GM18517 (cell line): ENCODE data around the gene PLEKHA1.

Experiments used
- ATAC-seq: cut with Tn5 transposase; IDR thresholded peaks from one replicate; pipeline ENCODE4 v1.9.1; 2021; ENCODE audit warnings: mild to moderate bottlenecking, moderate library complexity; ENCODE audit not compliant: unreplicated experiment

Gene PLEKHA1

DNA sequence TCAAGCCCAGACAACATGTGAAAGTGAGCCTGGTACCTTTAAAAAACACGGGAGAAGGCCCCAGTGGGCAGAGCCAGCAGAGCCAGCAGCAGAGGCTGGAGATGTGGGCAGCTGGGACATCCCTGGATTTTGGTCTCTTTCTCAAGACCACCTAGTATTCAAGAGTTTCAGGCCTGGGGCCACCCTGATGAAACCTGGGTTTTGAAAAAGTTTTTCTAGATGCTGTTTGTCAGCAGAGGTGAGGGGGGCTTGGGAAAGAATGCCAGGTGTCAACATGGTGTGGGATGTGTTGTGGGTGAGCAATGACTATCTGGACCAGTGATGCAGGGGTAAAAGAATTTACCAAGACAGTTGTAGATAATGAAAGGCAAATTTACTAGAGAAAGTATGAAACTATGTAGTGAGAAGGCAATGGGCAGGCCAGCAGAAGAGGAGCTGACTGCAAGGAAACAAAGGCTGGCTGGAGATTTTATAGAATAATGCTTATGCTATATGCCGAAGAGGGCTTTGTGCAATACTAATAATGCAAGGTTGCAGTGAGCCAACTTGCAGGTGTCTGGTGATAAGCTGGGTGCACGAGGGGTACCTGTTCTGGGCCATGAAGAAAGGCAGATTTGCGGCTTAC is 28.1 kb upstream of the PLEKHA1 start:
- no peak for ATAC-seq

DNA sequence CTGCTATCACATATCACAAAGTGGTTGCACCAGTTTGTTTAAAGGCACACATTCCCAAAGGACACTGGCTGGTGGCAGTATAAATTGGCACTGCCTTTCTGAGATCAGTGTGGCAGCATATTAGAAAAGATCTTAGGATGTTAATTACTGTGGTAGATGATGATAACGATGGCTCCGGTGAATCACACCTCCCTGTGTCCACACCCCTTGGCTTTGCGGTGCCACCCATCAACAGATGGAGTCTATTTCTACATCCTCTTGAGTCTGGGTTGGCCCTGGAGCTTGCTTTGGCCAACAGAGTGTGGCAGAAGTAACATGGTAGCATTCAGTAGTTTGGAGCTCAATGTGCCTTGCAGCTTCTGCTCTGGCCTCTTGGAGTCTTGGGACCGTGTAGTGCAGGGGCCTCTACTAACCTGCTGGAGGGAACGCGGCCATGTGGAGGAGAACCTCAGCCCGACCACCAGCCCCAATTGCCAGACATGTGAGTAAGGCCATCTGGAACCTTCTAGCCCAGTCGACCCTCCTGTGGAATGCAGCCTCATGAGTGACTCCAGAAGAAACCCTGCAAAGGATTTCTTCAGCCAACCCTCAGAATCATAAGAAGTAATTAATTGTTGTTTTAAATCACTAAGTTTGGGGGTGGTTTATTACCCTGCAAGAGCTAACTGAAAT is 27.2 kb upstream of the PLEKHA1 start:
- ATAC-seq, result no peak

DNA sequence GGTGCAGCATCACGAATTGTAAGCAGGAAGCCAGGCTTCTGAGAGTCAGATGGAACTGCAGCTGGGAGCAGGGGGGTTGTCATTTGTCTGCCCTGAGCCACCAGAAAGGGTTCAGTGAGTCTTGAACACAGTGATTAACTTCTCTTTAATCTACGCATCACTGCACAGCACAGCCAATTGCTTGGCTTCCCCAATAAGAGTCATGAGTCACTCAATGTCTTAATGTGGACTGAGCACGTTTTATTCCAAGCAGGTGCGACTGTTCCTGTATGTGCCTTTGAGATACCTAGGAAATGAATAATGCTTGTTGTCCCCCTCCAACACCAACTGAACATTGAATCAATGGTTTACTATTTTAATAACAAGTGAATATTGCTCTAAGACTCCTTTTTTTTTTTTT is 26.0 kb upstream of the PLEKHA1 start:
- no peak for ATAC-seq

DNA sequence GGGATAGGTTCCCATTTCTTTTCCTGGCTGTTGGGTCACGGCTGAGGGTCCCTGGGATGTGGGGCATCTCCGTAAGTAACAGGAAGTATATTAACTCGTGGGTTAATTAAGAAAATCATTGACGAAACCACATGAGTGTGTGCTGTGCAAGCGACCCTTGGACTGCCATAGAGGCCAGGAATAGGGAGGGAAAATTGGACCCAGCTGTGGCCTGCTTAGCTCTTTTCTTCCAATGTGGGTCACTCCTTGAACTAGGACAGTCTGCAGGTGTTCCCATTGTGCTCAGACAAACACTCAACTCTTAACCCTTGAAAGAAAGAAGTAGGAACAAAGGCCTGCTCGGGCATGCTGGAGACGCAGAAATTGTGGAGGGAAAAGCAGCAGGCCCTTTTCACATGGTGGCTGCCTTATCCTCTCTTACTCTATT is 25.6 kb upstream of the PLEKHA1 start:
- ATAC-seq, result no peak

DNA sequence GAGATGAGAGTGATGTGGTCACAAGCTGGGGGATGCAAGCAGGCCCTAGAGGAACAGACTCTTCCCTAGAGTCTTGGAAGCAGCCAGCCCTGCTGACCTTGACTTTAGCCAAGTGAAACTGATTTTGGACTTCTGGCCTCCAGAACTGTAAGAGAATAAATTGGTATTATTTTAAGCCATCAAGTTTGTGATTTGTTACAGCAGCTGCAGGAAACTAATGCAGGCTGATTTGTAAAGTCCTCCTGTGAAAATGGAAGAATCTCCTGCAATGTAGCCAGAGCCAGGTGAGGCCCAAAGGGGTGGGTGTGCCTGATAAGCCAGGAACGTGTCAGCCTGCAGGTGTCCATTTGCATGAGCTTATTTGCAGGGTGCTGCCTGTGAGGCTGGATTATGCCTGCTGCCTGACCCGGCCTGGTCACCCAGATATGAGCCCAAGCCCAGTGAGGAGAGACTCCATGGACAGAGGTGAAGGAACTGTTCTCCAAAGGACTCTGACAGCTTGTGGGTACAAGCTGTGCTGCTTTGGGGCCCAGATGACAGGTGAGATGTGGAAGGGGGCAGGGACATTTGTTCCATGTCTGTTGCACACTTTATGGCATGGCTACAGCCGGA is 24.6 kb upstream of the PLEKHA1 start:
- no peak for ATAC-seq

DNA sequence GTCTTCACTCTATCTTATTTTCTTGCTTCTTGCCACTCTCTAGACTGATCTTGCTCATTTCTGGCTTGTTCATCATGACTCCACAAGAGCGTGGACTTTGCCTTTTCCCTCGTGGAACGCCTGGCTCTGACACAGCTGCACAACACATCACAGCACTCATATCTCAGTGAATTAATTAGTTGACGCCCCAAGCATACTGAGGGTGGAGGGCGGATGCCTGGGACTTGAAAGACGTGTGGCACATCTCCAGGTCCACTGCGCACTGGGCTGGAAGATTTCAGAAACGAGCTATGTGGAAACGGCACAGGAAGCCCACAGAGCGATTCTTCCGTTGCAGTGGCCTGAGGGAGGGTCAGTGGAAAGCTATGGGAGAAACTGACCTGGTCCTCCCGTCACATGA is 23.6 kb upstream of the PLEKHA1 start:
- ATAC-seq, result no peak

DNA sequence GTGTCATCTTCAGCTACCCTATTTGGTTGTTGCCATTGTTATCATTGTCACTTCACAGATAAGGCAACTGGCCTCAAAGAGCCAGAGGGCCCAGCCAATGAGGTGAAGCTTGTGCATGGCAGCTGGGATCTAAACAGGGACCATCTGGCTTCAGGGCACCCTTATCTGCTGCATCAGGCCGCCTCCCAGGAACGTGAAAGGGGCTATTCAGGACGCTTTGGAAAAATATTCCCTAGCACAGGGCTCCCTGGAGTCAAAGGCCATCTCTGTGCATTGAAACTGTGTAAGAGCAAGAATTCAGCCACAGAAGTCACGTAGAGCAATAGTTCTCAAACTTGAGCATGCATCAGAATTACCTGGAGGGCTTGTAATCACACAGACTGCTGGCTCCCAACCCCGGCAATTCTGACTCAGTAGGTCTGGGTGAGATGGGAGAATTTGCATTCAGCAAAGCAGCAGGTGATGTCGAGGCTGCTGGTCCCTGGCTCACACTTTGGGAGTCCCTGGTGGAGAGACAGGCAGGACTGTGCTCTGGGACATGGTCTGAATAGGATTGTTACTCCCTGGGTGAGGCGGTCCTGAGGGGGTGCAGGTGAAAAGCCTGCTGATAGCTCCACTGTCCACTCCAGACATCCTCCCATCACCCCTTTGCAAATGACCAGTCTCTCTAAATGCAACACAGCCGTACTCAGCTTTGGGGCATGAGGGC is 21.5 kb upstream of the PLEKHA1 start:
- no peak for ATAC-seq

DNA sequence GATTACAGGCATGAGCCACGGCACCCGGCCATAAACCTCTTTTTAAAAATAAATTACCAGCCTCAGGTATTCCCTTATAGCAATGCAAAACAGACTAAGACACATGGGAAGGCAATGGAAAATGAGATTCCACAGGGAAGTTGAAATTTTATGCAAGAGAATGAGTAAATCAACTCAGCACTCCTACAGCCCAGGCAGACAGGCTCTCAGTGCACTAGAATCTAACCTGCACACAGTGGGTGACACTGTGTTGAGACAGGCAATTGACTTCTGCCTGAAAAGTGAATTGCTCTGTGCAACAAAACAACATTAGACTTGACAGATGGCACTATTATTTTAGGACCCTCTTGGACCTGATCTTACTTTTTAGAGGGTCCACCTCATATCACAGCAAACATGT is 20.1 kb upstream of the PLEKHA1 start:
- no peak for ATAC-seq

DNA sequence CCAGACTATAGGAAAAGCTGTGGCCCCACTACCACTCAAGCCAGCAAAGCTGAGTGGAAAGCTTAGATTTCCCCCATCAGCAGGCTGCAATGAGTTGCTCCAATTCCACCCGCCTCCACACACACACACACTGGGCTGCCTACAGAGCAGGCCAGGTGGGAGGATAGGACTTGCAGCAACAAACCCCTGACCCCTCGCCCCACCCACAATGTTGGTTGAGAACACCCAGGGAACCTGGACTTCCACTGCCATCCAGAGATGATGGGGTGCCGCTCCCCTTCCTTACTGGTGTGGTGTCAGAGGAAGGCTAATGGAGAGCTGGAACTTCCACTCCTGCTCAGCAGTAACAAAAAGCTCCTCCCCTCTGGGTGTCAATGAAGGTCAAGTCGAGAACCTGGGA is 16.8 kb upstream of the PLEKHA1 start:
- no peak for ATAC-seq

DNA sequence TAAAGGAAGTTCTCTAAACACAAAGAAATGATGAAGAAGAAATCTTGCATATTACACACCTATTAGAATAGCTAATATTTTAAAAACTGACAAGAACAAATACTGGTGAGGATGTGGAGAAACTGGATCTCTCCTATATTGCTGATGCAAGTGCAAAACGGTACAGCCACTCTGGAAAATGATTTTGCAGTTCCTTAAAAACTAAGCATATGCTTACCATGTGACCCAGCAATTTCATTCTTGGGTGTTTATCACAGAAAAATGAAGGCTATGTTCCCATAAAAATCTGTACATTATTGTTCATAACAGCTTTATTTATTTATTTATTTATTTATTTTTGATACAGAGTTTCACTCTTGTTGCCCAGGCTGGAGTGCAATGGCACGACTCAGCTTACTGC is 14.9 kb upstream of the PLEKHA1 start:
- no peak for ATAC-seq

DNA sequence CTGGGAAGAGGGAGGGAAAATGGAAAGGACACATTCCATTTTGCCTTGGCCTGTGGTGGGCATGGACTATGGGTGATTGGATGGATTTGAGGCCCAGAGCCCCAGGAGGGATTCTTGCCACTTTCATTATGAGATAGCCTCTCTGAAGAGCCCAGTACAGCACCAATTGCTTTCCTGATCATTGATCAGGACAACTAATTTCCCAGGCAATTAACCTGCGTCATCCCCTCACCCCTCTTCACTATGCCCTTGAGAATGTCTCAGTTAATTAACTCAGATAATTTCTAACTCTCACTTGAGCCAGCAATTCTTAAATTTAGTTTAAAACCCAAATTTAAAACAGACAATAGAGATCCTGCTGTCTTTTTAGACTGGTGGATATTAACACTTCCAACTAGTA is 13.5 kb upstream of the PLEKHA1 start:
- no peak for ATAC-seq

DNA sequence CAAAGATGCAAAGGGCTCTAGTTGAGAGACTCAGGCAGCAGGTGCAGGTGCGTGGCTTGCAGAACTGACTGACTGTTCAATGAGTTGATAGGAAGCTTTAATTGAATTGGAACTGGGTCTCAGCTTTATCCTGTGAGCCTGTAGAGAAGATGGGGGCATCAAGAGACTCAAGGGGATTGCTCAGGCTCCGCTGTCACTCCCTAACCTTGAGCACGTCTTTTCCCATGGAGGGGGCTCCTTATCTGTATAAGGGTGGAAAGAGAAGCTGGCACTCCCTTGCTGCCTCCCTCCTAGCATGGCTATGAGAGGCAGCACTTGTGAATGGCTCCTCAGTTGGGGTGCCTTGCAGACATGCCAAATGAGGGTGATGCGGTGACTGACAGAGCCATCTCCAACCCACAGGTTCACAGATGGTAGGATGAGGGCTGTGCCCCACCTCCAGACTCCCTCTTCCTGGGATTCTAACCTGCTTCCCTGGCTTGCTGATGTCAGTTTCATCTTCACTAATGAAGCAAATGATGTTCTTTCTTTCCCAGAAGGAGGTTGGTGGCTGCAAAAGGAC is 12.4 kb upstream of the PLEKHA1 start:
- ATAC-seq, result no peak

DNA sequence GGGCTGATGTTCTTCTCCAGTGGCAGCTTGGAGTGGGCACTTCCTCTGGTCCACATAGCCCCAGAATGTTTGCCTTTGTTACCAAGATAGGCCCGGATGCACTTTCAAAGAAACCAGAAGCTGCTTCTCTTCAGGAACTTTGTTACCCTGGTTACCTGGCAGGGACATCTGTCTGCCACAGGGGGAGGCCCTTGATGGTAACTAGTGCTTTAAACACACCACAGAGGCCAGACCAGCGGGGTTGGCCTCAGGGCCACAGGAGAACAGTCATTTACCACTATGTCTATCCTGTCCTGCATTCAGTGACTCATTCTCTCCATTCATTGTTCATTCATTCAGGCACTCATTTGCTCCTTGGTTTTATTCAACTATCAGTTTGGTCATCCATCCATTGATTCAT is 11.9 kb upstream of the PLEKHA1 start:
- ATAC-seq, result no peak

DNA sequence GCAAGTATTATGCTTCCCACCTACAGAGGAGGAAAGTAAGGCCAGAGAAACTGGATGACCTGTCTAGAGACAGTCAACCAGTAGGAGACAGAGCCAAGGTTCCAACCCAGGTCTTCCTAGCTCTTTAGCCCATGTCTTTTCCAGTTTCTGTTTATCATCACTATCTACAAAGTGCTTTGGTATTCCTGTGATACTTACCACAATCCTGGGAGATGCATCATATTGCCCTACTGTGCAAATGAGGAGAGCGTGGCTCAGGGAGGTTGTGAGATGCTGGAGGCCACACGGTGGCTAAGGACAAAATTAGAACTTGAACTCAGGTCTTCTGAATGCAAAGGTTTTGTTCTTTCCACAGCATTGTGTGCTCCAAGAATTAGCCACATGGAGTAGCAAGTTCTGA is 11.2 kb upstream of the PLEKHA1 start:
- no peak for ATAC-seq

DNA sequence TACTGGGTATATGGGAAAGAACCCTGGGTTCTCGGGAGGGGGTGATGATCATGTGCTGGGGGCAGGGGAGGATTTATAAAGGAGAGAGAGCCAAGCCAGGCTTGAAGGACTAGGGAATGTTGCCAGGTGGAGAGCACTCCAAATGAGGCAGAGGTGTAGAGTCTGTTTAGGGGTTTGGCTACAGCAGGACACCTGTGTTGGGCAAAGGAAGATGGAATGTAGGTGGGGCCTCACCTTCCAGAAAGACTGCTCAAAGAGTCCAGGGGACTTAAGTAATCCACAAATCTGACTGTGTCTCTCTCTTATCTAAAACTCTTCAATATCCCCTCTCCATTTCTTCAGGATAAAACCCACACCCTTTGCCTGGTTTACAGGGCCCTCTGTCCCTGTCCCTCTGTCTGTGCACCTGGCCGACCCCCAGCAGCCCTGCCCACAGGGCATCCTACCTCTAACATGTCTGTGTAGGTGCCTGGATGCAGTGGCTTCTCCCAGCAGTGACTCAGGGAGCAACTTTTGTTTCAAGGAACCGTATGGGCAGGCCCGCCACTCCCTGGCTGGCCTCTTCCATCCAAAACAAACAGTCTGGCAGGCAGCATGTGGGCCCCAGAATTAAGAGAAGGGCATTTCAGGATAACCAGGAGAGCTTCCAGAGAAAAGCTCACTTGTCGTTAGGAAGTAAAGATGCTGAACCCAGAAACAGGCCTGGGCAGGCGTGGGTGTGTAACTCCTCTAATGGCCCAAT is 10.6 kb upstream of the PLEKHA1 start:
- ATAC-seq, result no peak

DNA sequence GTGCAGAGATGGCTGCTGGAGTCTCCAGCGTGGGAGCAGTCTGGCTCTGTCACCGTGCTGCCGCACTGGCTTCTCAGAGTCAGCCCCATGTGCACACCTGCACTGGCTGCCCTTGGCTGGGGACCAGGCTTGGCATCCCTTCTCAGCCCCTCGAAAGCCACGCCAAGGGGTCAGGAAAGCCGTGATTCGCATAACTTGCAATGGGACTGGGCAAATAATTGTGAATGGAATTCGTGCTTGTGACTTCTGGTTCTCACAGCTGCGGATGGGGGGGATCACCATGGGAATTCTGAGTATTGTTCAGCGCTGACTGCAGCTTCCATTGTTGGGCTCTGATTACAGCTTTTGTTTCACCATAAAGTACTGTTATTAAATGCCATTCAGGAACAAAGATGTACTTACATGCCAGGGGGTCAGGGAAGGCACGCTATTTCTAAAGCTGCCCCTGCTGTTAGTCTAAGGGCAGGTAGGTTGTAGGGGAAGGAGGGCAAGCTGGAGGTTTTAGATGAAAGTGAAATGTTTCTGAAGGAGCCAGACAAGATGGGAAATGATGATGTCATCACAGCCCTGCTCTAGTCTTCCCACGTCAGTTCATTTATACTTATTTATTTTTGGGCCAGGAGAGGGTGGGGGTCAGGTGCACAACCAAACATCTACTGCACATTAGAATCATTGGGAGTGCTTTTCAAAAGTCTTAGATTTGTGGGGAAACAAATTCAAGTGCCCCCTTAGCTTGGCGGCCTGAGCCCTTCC is 5.8 kb upstream of the PLEKHA1 start:
- ATAC-seq, result no peak

DNA sequence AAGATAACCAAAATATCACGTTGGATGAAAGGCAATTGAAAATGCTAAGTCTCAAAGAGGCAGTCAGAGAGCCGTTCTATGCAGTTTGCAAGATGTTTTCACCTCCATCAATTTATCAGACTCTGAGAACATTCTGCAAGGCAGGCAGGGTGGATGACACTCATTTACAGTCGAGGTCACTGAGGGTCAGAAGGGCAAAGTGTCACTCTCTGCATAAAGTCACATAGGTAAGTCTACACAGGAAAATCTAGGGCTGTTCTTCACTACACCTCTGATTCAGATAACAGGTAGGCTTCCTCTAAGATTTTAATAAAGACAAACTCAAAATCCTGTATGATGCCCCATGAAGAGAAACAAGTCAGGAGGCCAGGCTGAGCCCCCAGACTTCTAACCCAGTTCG is 1.4 kb upstream of the PLEKHA1 start:
- ATAC-seq, result no peak

DNA sequence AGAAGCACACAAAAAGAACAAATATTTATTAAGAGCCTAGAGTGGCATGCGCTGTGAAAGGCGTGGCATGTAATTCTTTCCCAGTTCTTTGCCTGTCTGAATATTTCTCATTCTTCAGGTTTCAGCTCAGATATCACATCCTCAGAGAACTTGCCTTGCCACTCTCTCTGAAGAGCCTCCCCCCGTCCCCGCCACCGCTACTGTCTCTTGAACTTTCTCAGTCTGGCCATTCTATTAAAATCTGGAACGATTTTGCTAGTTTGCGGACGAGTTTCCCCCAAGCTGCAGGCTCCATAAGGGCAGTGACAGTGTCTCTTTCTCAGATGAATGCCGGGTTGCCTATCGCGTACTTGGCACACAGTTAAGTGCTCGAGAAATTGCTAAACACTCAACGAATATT is 787 bp upstream of the PLEKHA1 start:
- ATAC-seq, result no peak

DNA sequence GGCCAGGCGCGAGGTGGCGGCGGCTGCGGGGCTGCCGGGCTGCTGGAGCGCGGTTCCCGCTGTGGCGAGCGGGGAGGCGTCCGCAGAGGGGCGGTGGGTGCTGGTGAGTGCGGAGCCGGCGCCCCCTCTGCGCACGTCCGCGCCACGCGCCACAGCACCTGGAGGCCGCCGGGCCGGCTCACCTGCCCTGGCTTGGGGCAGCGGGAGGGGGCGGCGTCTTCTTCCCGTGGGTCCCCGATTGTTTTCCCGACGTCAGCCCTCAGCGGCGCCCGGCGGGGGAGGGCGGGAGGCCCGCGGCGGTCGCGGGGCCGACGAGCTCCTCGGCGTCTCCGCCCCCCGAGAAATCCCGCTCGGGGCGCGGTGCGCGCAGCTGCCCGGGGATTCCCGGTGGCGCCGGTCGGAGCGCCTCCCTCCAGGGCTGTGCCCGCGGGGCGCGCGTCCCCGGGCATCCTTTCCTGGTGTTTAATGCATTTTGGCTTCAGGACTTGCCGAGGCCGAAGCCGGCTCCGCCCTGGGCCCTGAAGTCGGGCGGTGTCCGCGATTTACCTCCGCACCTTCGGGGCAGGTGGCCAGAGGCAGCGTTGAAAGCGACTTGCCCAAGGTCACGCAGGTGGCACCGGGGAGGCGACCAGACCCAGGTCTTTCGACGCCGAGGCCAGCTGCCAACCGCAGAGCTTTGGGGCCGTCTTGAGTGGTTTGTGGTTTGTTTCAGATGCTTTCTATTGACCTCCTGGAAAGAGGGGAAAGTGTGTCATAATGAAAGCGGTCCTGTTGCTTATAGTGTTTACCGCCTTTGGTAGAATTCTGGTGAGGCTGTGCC is 561 bp downstream of the PLEKHA1 start:
- peak; percentile 55 for ATAC-seq
